HG02588 (cell line): Measurements from ENCODE around the gene ARPIN.
A peak's percentile ranks its signal among the peaks of the same experiment; 100 is the strongest.
"Not testable (repeated sequence)": the region's sequence is repeated elsewhere in the genome, so short reads cannot be mapped to it uniquely, and the experiment has no call there.

Experiments
- ATAC-seq: cut with Tn5 transposase; IDR thresholded peaks from one replicate; pipeline ENCODE4 v1.9.1; 2021; ENCODE audit warnings: mild to moderate bottlenecking, moderate library complexity; ENCODE audit not compliant: unreplicated experiment

The ARPIN gene

DNA sequence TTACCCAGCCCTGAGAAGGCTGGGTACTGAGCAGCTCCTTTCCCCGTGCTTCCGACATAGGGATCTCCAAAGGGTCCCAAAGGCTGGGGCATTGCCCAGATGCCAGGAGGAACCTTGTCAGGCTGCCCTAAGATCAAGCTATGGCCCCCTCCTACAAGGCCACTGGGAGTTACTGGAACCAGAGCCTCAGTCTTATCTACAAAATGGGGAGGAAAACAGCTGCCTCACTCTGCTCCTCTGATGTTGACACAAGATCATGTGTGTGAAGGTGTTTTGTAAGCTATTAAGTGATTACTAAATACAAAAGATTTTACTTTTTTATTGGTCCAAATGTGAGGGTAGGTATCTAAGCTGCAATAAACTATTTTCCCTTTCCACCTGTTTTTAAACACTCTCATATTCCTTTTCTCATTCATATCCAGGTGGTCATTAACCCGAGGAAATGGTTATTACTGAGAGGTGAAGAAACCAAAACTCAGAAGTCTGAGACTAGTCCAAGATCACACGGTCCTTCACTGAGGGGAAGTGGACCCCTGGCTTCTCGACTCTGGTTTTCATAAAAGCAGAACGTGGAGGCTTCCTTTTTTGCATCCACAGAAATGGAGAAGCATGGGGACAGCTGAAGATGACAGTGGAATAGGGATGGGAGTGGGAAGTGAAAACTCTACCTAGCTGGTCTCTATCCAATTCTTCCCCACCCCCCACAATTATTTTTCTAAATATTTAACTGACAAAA lies 1.7 kb downstream of the ARPIN start:
- no peak for ATAC-seq

DNA sequence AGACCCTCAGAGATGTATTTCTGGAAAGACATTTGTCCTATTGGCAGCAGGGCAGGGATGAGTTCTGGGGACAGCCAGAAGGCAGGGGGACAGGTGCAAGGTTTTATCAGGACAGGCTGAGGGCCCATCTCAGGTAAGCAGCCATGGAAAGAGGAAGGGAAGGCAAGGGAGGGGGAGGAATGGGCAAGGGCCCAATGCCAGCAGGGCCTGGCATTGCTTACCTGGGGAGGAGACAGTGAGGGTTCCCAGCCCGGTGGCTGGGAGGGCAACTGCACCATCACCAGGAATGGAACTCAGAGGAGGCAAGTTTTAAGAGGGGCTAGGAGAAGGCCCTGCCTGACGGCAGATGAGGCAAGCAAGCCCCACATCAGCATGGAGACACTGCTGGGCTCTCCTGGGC lies 3.1 kb downstream of the ARPIN start:
- ATAC-seq: no peak

GRCh38 chr15:89908226-89908625 lies 4.5 kb downstream of the ARPIN start:
- ATAC-seq: no peak

- no peak for ATAC-seq
Observed at GRCh38 chr15:89907289-89907688, 5.5 kb downstream of the ARPIN start.

GRCh38 chr15:89905846-89906378 lies 6.8 kb downstream of the ARPIN start:
- ATAC-seq: no peak

DNA sequence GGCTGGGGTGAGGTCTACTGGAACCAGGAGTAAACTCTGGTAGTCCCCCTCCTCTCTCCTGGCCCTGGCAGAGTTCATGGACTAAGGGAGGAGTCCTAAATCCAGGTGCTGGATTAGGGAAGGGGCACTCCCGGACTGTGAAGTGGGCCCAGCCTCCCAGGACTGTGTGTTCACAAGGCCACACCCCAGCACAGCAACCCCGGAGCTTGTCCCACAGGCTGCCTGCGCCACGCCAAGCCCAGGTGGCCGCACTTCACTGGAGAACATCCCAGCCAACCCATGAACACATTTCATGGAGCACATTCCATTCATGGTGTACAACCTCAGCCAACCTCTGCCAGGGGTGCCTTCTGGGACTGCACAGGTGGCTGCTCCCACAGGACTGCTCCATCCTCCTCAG lies 8.2 kb downstream of the ARPIN start:
- ATAC-seq: no peak

GRCh38 chr15:89903858-89904130 lies 9.0 kb downstream of the ARPIN start:
- ATAC-seq: no peak

DNA sequence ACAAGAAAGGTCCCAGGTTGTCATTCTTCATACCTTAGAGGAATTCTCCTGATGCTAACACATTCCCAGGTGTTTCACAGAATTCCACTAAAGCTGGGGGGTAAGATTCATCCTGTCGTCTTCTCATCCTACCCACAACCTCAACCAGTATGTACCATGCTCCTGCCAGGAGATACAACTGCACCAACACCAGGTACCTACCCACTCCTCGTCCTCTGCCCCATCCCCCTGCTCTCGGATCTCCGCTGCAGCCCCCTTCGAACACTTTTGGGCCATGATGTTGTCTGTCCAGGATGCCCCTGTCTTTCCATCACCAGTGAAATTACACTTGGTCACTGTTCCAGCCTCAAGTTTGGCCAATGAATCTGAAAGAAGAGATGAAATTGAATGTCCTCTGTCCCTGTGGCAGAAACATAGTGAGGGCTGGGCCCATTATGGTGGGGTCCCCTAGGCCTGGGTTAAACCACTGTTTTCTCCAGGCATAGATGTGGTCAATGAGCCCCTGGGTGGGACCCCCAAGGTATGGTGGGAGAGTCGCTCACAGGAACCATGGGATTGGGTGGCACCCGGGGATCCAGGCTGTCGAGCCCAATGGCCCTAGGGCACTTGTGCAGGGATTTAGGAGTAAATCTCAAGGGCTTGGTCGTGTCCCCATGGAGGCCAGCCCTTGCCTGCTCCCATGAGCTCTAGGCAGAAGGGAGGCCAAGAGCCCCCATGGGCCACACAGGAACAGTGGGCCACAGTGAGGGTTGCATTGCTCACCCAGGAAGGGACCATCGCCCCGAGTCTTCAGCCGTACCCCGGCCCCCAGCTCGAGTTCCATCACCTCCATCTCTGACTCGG lies 9.5 kb downstream of the ARPIN start:
- no peak for ATAC-seq

DNA sequence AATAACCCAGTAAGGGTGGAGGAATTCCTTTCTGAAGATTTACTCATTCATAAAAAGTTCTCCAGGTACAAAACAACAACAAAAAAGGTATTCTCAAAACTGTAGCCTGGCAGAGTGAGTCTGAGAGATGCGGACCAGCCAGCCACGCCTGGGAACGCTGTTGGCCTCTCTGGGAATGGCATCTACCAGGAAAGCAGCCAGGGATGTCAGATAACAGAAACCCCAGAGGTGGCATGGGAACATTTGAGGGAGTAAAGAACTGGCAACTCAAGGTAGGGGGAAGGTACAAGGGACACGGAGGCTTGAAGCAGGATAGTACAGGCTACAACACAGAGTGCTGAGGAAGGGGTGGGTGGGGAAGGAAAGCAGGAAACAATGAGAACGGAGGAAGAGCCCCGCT lies 11.9 kb downstream of the ARPIN start:
- no peak for ATAC-seq

DNA sequence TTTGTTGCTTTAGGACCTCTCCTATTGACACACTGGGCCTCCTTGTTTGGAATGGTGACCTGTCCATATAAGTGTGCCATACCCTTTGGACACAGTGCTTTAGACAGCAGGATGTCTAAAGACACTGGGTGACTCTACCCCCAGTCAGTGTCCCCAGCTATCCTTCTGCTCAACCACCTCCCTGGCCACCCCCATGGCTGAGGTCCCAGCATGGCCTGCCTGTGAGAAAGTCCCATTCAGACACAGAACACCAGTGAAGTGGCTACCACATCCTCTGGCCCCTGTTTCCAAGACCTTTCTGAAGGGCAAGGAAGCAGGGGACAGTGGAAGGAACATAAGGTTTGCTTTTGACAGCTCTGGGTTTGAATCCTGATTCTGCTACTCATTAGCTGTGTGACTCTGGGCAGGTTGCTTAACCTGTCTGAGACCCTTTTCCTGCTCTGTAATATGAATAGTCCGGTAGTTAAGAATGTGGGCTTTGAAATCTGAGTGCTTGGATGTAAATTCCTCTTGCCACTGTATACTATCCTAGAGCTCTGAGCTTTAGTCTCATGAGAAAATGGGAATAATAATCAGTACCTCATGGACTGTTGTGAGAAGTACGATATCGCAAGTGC lies 12.7 kb downstream of the ARPIN start:
- ATAC-seq: no peak

DNA sequence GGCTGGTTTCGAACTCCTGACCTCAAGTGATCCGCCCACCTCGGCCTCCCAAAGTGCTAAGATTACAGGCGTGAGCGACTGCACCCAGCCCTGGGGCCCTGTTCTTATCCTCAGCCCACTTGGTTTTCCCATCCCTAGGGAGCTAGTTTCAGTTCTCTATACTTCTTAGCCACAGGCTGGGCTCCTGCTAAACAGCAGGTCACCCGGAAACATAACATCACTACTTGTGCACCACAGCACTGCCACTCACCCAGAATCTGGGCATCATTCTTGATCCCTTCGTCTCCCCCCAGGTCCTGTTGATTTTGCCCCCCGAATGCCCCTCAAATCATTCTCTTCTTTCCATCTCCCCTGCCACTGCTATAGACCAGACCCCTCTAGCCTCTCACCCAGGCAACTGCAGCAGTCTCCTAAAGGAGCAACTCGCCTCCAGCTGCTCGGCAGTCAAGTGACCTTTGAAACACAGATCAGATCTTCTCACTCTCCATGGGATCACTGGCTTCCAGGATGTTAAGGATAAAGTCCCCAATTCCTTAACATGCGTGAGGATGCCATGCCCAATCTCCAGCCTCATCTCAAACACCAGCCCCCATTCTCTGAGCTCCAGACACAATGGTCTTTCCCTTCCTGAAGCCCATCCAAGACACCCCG lies 13.3 kb downstream of the ARPIN start:
- no peak for ATAC-seq

DNA sequence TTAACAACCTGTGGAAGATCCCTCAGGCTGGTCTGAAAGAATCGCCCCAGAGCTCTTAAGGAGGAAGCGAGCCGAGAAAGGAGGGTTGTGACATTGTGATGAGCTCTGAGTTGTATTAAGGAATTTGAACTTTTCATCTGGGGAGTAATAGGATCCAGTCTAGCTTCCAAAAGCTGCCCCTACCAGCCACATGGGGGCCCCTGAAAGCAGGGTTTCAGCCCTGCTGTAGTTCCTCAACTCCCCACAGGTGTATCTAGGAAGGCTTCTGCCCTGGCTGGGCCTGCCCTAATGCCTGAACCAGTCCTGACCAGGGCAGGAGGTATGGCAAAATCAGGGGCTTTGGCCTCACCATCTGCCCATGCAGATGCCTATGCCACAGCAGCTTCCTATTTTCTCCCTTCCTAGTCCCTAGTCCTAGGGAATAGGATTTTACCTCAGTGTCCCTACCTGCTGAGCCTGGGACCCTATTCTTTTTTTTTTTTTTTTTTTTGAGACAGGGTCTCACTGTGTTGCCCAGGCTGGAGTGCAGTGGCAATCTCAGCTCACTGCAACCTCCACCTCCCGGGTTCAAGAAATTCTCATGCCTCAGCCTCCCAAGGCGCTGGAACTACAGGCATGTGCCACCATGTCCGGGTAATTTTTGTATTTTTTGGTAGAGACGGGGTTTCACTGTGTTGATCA lies 14.0 kb downstream of the ARPIN start:
- ATAC-seq: no peak

DNA sequence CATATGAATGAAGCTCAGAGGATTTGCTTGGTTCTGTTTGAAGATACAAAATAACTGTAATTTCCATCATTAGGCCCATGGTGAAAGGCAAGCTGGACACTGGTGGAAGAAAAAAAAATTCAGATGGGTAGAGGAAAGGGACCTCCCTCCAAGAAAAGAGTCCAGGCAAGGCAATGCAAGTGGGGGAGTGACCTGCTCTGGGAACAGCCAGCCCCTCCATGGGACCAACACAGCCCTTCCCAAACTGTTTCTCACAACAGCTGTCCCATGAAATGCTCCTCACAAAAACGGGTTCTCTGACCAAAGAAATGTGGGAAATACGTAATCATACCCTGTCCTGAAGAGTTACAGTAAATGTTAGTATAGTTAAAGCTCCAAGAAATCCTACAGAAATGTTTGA lies 14.6 kb downstream of the ARPIN start:
- no peak for ATAC-seq

DNA sequence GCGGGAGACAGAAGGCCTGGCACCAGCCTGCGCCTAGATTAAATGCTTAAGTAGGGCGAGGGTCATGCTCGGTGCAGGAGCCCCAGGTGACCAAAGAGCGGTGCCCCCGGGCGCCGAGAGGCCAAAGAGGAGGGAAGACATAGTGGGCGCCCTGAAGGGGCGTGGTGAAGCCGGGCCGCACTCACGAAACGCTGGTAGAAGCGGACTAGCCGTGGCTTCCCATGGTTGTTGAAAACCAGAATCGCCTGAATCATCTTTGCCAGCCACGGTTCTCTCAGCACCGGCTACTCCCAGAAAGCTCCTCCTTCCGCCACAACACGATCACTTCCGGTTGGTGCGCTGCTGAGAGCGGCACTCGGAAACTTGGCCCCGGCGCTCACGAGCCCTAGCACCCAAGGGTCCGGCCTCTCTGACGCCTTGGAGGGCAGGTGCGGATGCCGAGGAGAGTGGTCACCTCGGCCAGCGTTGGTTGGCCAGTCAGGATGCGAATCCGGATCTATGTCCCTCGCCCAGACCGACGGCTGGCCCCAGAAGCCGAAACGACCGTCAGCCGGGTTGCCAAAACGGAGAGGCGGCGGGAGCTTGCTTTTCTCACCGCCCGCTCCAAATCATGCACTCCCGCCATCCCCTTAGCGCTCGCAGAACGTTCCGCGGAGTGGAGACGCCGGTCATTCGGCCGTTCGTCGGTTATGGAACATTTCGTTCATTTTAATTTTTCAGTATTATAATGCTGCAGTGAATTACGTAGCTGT lies 18.9 kb downstream of the ARPIN start, which contains the start of gene AP3S2:
AP3S2 (minus strand) TSS at position 299 of the 752 bp plus-strand sequence; CDS start at position 254, 45 bp downstream.
- ATAC-seq: peak; percentile 90

- ATAC-seq: no peak
Observed at GRCh38 chr15:89893027-89893426, 19.7 kb downstream of the ARPIN start.

GRCh38 chr15:89888214-89888804 lies 24.4 kb downstream of the ARPIN start:
- ATAC-seq: no peak

DNA sequence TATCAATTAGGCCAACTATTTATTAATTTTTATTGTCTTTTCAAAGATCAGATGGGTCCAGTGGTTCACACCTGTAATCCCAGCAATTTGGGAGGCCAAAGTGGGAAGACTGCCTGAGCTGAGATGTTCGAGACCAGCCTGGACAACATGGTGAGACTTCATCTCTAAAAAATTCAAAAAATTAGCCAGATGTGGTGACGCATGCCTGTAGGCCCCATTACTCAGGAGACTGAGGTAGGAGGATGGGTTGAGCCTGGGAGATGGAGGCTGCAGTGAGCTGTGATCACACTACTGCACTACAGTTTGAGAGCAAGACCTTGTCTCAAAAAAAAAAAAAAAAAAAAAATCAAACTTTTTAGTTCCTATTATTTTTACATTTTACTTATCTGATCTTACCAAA lies 27.1 kb downstream of the ARPIN start:
- no peak for ATAC-seq

DNA sequence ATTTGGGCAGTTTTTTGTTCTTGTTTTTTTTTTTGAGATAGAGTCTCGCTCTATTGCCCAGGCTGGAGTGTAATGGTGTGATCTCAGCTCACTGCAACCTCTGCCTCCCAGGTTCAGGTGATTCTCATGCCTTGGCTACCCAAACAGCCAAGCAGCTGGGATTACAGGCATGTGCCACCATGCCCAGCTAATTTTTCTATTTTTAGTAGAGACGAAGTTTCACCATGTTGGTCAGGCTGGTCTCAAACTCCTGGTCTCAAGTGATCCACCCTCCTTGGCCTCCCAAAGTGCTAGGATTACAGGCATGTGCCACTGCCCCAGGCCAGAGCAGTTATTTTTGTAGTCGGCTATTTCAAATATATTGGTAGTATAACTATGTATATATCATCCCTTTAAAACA lies 27.6 kb downstream of the ARPIN start:
- ATAC-seq: not testable (repeated sequence)

DNA sequence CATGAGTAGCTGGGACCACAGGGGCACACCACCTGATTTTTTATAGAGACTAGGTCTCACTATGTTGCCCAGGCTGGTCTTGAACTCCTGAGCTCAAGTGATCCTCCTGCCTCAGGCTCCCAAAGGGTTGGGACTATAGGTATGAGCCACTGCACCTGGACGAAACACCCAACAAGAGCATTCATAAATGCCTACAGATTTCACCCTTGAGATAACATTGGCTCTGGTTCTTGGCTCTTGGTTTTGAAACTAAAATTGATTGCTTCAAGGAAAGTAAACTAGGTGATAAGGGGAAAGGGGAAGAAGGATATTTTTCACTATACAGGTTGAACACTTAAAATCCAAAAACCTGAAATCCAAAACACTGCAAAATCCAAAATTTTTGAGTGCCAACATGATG lies 29.2 kb downstream of the ARPIN start:
- no peak for ATAC-seq

GRCh38 chr15:89880727-89881126 lies 32.0 kb downstream of the ARPIN start:
- no peak for ATAC-seq
